T-cell (primary cell): ENCODE measurements around the gene VAMP5. TPM values are rescaled to one million over a fixed set of nuclear protein-coding genes. Genes with fewer than 3 reads are reported as not detected.
A peak's percentile ranks its signal among the peaks of the same experiment; 100 is the strongest.
"Not testable (repeated sequence)": the region's sequence is repeated elsewhere in the genome, so short reads cannot be mapped to it uniquely, and the experiment has no call there.

Experiments used
- ATAC-seq, 4 experiments: fragments of 200-7000 bp in 3 of 4; fragments of 150-1000 bp in 1 of 4; cut with Tn5 transposase; replicated peaks in 1 of 4; 1 replicate in 3 of 4; 2 replicates in 1 of 4; pipeline ENCODE4 v1.10.0; 2021; ENCODE audit warnings: moderate library complexity in 3 of 4, mild to moderate bottlenecking in 2 of 4, moderate number of reproducible peaks in 1 of 4
- CTCF ChIA-PET, 2 donors: fragments of 300-600 bp; sonication (Branson Sonifier 250); formaldehyde crosslinking; loops; one replicate each; lab custom pipeline; 2022; ENCODE audit warnings: antibody characterized with exemption in 2 of 2; lab: Charles Lee
- POLR2A ChIA-PET, 2 donors: fragments of 300-600 bp; sonication (Branson Sonifier 250); formaldehyde crosslinking; loops; one replicate each; lab custom pipeline; 2022; ENCODE audit warnings: antibody characterized with exemption in 2 of 2; lab: Charles Lee
- DNase-seq, 35 experiments: peaks; one replicate each; pipeline versions ENCODE4 v3.0.0 to v3.0.0-alpha.2; 2013 to 2023
- H3K27ac ChIP-seq: one replicate; pipeline ENCODE4 v1.5.1; 2013; ENCODE audit warnings: low read length
- H3K27me3 ChIP-seq, 2 experiments: replicated peaks in 1 of 2; 1 replicate in 1 of 2; 2 replicates in 1 of 2; pipeline versions ENCODE4 v1.6.1 to v1.7.0; 2013; ENCODE audit warnings: low read length in 1 of 2, mixed read lengths in 1 of 2; ENCODE audit not compliant: control insufficient read depth in 2 of 2, insufficient read depth in 2 of 2; ENCODE audit errors: extremely low read depth in 1 of 2
- H3K36me3 ChIP-seq, 2 donors: 1 replicate in 1 of 2; 2 replicates in 1 of 2; pipeline versions ENCODE4 v1.6.1 to v1.7.0; 2013; ENCODE audit warnings: low read length in 1 of 2; ENCODE audit not compliant: control insufficient read depth in 2 of 2, insufficient read depth in 1 of 2; ENCODE audit errors: extremely low read depth in 1 of 2
- H3K4me1 ChIP-seq, 2 experiments: 1 replicate in 1 of 2; 2 replicates in 1 of 2; pipeline versions ENCODE4 v1.6.1 to v1.7.0; 2013; ENCODE audit warnings: low read length in 2 of 2, mixed read lengths in 1 of 2; ENCODE audit not compliant: insufficient read depth in 2 of 2, control insufficient read depth in 1 of 2; ENCODE audit errors: extremely low read depth in 1 of 2
- H3K4me3 ChIP-seq, 2 donors: 1 replicate in 1 of 2; 2 replicates in 1 of 2; pipeline versions ENCODE4 v1.5.1 to v1.7.0; 2013; ENCODE audit warnings: mild to moderate bottlenecking in 2 of 2, low read length in 1 of 2, moderate library complexity in 1 of 2; ENCODE audit not compliant: control insufficient read depth in 1 of 2; ENCODE audit errors: extremely low read depth in 1 of 2
- H3K9me3 ChIP-seq: 2 replicates; pipeline ENCODE4 v1.7.0; 2013
- H3K27ac Mint-ChIP-seq, 2 donors: one replicate each; pipeline ENCODE4 v1.8.0; 2020 to 2021; ENCODE audit warnings: mild to moderate bottlenecking in 2 of 2, mixed read lengths in 2 of 2
- H3K27me3 Mint-ChIP-seq, 2 donors: one replicate each; pipeline ENCODE4 v1.8.0; 2021 to 2022; ENCODE audit warnings: mixed read lengths in 2 of 2
- H3K36me3 Mint-ChIP-seq: one replicate; pipeline ENCODE4 v1.8.0; 2021; ENCODE audit warnings: mixed read lengths
- H3K4me1 Mint-ChIP-seq, 3 donors: one replicate each; pipeline ENCODE4 v1.8.0; 2020 to 2022; ENCODE audit warnings: mixed read lengths in 3 of 3, mild to moderate bottlenecking in 1 of 3
- H3K4me3 Mint-ChIP-seq, 3 donors: one replicate each; pipeline ENCODE4 v1.8.0; 2020 to 2022; ENCODE audit warnings: mild to moderate bottlenecking in 3 of 3, mixed read lengths in 3 of 3, moderate library complexity in 3 of 3
- H3K9me3 Mint-ChIP-seq, 3 donors: one replicate each; pipeline ENCODE4 v1.8.0; 2020 to 2022; ENCODE audit warnings: mixed read lengths in 3 of 3
- WGBS: methylation state at CpG from one replicate; pipeline ENCODE4 v1.1.5; 2013; ENCODE audit warnings: missing lambda C conversion rate; ENCODE audit not compliant: insufficient coverage; 5-methylcytosine and 5-hydroxymethylcytosine counted together
- total RNA-seq, 35 experiments: library from RNA in 6 of 35; stranded (reverse) in 6 of 35; fragments of 120-200 nt in 1 of 35; gene quantifications; one replicate each; pipeline versions ENCODE4 v1.2.1 to v1.2.4 and lab custom pipeline; 2013 to 2026

The VAMP5 gene
- total RNA-seq, 5 donors from 2014 or later (not counting 1 experiment from before 2014, with no cell fraction given): 25.0 to 40.1 (median 33.9) TPM

DNA sequence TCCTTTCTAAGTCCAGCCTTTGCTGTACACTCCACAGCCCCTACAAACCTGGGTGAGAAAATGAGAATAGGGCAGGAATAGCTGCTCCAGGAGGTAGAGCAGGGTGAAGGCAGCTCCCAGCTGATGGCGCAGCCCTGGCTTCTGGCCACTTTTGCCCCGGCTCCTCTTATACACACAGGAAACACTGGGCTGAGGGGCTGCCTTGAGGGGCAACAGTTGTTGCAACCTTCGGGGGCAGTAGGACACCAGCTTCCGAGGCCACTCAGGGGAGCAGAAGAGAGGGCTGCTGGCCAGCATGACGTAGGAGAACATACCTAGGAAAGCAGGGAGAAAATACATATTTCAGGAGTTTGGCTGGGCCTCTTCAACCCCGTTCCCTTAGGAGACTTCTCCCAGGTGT, 31.0 kb upstream of the VAMP5 start:
- no peaks in the 10 kb centered on the region for H3K9me3 Mint-ChIP-seq
- Histone ChIP-seq H3K27me3 (no peaks in the 10 kb centered on the region), H3K36me3 (peaks cover 0 to 72% of the 10 kb centered on the region in 2 donors), H3K4me1 (no peaks in the 10 kb centered on the region), H3K27ac (no peak overlapping the region), H3K4me3 (no peak overlapping the region), H3K9me3 (no peaks in the 10 kb centered on the region)
- DNase-seq (no peak), ATAC-seq (no peak)
- whole genome bisulfite sequencing: no CpG with 5 or more reads among the region's 6 CpGs
- POLR2A ChIA-PET: no interaction called here
- H3K27ac Mint-ChIP-seq: no peak overlapping the region
- H3K36me3 Mint-ChIP-seq: peaks cover 51% of the 10 kb centered on the region
- H3K4me3 Mint-ChIP-seq: no peak overlapping the region
- H3K27me3 Mint-ChIP-seq: no peaks in the 10 kb centered on the region
- CTCF ChIA-PET: interaction anchor here (0.5 to 6.7 kb wide), 6 partner anchors 15 to 145 kb away, joined by 3 to 65 read pairs (median 10); partner anchors contain the start of genes MAT2A (in 1 of the 2) and SH2D6 (in 1 of the 2)
- H3K4me1 Mint-ChIP-seq: peaks cover 0 to 6% (median 4%) of the 10 kb centered on the region in 3 donors

DNA sequence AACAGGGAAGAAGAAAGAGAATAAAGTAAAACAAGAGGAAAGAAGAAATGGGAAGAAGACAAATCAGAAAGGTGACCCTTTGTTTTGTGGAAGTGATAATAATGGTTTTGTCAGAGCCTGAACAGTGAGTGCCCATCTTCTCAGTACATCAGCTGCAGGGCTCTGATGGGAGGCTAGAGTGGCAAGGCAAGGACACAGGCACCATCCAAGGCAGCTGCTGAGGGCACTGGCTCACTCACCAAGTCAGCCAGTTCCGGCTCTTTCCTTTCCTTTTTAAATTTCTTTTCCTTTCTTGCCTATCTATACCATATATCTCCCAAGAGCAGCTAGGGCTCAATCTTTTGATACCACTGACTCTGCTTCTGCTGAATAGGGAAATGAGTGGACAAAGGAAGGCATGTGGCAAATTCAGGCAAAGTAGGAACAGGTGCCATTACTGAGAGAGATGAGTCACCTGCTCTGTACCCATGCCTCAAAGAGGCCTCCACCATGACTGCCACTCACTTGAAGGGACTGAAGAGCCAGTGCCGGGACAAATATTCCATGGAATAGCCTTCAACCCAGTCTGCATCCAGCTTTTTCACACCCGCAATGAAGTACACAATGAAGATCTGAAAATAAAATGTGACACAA, 29.1 kb upstream of the VAMP5 start:
- no peak overlapping the region for H3K27ac Mint-ChIP-seq
- peaks cover 44% of the 10 kb centered on the region for H3K36me3 Mint-ChIP-seq
- H3K4me3 Mint-ChIP-seq: no peak overlapping the region
- peaks cover 11 to 20% (median 16%) of the 10 kb centered on the region in 3 donors for H3K4me1 Mint-ChIP-seq
- WGBS: no CpG with 5 or more reads among the region's 3 CpGs
- H3K36me3 ChIP-seq: peaks cover 0 to 69% of the 10 kb centered on the region in 2 donors
- no peak overlapping the region for H3K4me3 ChIP-seq
- CTCF ChIA-PET: interaction anchor here (0.5 to 1.9 kb wide), 6 partner anchors 93 to 626 kb away, joined by 3 to 6 read pairs (median 4); partner anchors contain the start of gene ELMOD3 (in 1 of the 2)
- no peaks in the 10 kb centered on the region for H3K27me3 ChIP-seq
- ATAC-seq (no peak), DNase-seq (no peak)
- H3K4me1 ChIP-seq: no peaks in the 10 kb centered on the region
- no peaks in the 10 kb centered on the region for H3K27me3 Mint-ChIP-seq
- no peaks in the 10 kb centered on the region for H3K9me3 Mint-ChIP-seq
- no peak overlapping the region for H3K27ac ChIP-seq
- no peaks in the 10 kb centered on the region for H3K9me3 ChIP-seq
- POLR2A ChIA-PET: interaction anchor here in 1 of 2 donors (0.6 kb wide), 1 partner anchor 38 kb away, joined by 4 read pairs; no protein-coding TSS in a partner anchor

GRCh38 chr2:85557130-85557529, 27.1 kb upstream of the VAMP5 start:
- Mint-ChIP-seq H3K9me3 (no peaks in the 10 kb centered on the region), H3K4me3 (no peak overlapping the region), H3K4me1 (peaks cover 21 to 31% (median 27%) of the 10 kb centered on the region in 3 donors), H3K36me3 (peaks cover 28% of the 10 kb centered on the region), H3K27me3 (no peaks in the 10 kb centered on the region), H3K27ac (no peak overlapping the region)
- H3K9me3 ChIP-seq: no peaks in the 10 kb centered on the region
- peaks cover 0 to 50% of the 10 kb centered on the region in 2 donors for H3K36me3 ChIP-seq
- H3K27ac ChIP-seq: no peak overlapping the region
- POLR2A ChIA-PET: no interaction called here
- H3K4me1 ChIP-seq: peaks cover 7 to 14% of the 10 kb centered on the region in 2 experiments
- H3K27me3 ChIP-seq: no peaks in the 10 kb centered on the region
- no peak for ATAC-seq
- no peak overlapping the region for H3K4me3 ChIP-seq
- CTCF ChIA-PET: interaction anchor here (0.6 to 1.9 kb wide), 5 partner anchors 11 to 137 kb away, joined by 3 to 7 read pairs (median 4); partner anchors contain the start of gene VAMP8 (in 1 of the 2)
- DNase-seq: no peak
- 100% methylated on average over 1 of the region's 5 CpGs for WGBS

DNA sequence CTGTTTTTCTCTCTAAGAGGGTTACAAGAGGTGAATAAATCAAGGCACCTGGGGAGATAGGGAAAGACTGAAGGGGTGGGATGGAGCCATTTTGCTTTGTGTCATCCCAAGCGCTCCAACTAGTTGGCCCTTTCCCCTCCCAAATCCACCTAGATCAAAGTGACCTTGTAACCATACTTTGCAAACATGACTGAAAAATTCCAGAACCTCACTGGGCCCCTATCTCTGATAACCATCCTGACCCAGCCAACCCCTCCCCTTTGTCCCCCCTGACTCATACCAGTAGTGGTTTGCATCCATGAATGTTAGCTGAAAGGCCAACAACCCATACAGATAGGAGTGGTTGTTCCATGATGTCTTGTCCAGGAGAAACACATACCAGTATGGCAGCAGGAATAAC, 26.1 kb upstream of the VAMP5 start:
- Histone ChIP-seq H3K27me3 (no peaks in the 10 kb centered on the region), H3K4me1 (peaks cover 7 to 17% of the 10 kb centered on the region in 2 experiments), H3K9me3 (no peaks in the 10 kb centered on the region), H3K27ac (no peak overlapping the region), H3K36me3 (peaks cover 0 to 40% of the 10 kb centered on the region in 2 donors), H3K4me3 (no peak overlapping the region)
- ATAC-seq: no peak
- no CpG with 5 or more reads among the region's 1 CpG for WGBS
- H3K36me3 Mint-ChIP-seq: peaks cover 22% of the 10 kb centered on the region
- no peak overlapping the region for H3K4me3 Mint-ChIP-seq
- ChIA-PET CTCF (no interaction called here), POLR2A (no interaction called here)
- no peaks in the 10 kb centered on the region for H3K9me3 Mint-ChIP-seq
- DNase-seq: no peak
- peaks cover 27 to 33% (median 28%) of the 10 kb centered on the region in 3 donors for H3K4me1 Mint-ChIP-seq
- no peaks in the 10 kb centered on the region for H3K27me3 Mint-ChIP-seq
- no peak overlapping the region for H3K27ac Mint-ChIP-seq

- H3K27ac ChIP-seq: not testable (repeated sequence)
- H3K4me3 ChIP-seq: peak overlapping the region; percentile 66 to 96
Measured at GRCh38 chr2:85560403-85560726, 23.9 kb upstream of the VAMP5 start.

GRCh38 chr2:85560812-85561279, 23.4 kb upstream of the VAMP5 start:
- DNase-seq (no peak), ATAC-seq (peak in 3 of 4 experiments; percentile 20 to 30 (median 24))
- no peaks in the 10 kb centered on the region for H3K9me3 Mint-ChIP-seq
- peak overlapping the region; percentile 93 to 98 (median 97) for H3K4me3 Mint-ChIP-seq
- 5% methylated on average over 10 of the region's 14 CpGs for WGBS
- Histone ChIP-seq H3K27ac (peak overlapping the region; percentile 79), H3K27me3 (no peaks in the 10 kb centered on the region), H3K4me3 (peak overlapping the region; percentile 66 to 96), H3K9me3 (no peaks in the 10 kb centered on the region), H3K36me3 (peaks cover 0 to 18% of the 10 kb centered on the region in 2 donors), H3K4me1 (peaks cover 7 to 17% of the 10 kb centered on the region in 2 experiments)
- H3K27ac Mint-ChIP-seq: peak overlapping the region; percentile 77 to 98
- CTCF ChIA-PET: interaction anchor here (0.6 to 1.7 kb wide), 5 partner anchors 9 to 637 kb away, joined by 3 to 10 read pairs (median 4); partner anchors contain the start of gene MAT2A (in 1 of the 2)
- peaks cover 10% of the 10 kb centered on the region for H3K36me3 Mint-ChIP-seq
- POLR2A ChIA-PET: interaction anchor here (0.6 to 1.6 kb wide), 10 partner anchors 10 to 291 kb away, joined by 3 to 5 read pairs (median 4); no protein-coding TSS in a partner anchor
- H3K27me3 Mint-ChIP-seq: no peaks in the 10 kb centered on the region
- peaks cover 27 to 33% (median 28%) of the 10 kb centered on the region in 3 donors for H3K4me1 Mint-ChIP-seq

More at GRCh38 chr2:85560403-85560726, 23.9 kb upstream of the VAMP5 start:
- ChIA-PET POLR2A (interaction anchor here (0.6 to 1.6 kb wide), 7 partner anchors 12 to 292 kb away, joined by 3 to 5 read pairs (median 3); no protein-coding TSS in a partner anchor), CTCF (interaction anchor here (0.7 to 1.7 kb wide), 6 partner anchors 9 to 160 kb away, joined by 3 to 10 read pairs (median 4); partner anchors contain the start of gene MAT2A (in 1 of the 2))
- Mint-ChIP-seq H3K4me1 (peaks cover 27 to 33% (median 28%) of the 10 kb centered on the region in 3 donors), H3K27ac (peak overlapping the region; percentile 77 to 98), H3K36me3 (peaks cover 12% of the 10 kb centered on the region), H3K4me3 (peak overlapping the region; percentile 93 to 98 (median 97))
- H3K9me3 Mint-ChIP-seq, H3K27me3 ChIP-seq, H3K27me3 Mint-ChIP-seq, DNase-seq, ATAC-seq, H3K9me3 ChIP-seq: not testable (repeated sequence)
- Histone ChIP-seq H3K36me3 (peaks cover 0 to 20% of the 10 kb centered on the region in 2 donors), H3K4me1 (peaks cover 7 to 17% of the 10 kb centered on the region in 2 experiments)
- 90% methylated on average over 8 of the region's 12 CpGs for WGBS
